Measurements from ENCODE around the gene NUP54. TPM values are rescaled to one million over a fixed set of nuclear protein-coding genes. Genes with fewer than 3 reads are reported as not detected.

Gene NUP54
- total RNA-seq, result 17.3 TPM
- long read RNA-seq, transcript NUP54-201 (12 exons, 2,367 nt), result major isoform, 10 of 14 reads
- long read RNA-seq, partial matches to known transcripts, result 0 of 14 reads
- long read RNA-seq, other reads (novel, unspliced or antisense), result 3 of 14 reads

- peak; percentile 95 for DNase-seq
- intact Hi-C loops (cut with micrococcal nuclease), result no loop called here
- ATAC-seq, result peak; percentile 99
Measured at GRCh38 chr4:76148142-76148865, at the start of gene NUP54. NUP54 (minus strand) TSS chr4:76148397; CDS start chr4:76148374, 23 bp downstream.

GRCh38 chr4:76197031-76197743, 49.0 kb upstream of the NUP54 start:
- no peak for ATAC-seq
- no peak for DNase-seq
- intact Hi-C loops (cut with micrococcal nuclease), result no loop called here

GRCh38 chr4:76196376-76196775, 48.2 kb upstream of the NUP54 start:
- ATAC-seq, result no peak
- intact Hi-C loops (cut with micrococcal nuclease), result no loop called here
- no peak for DNase-seq

GRCh38 chr4:76195326-76195725, 47.1 kb upstream of the NUP54 start:
- no peak for DNase-seq
- ATAC-seq, result no peak
- intact Hi-C loops (cut with micrococcal nuclease), result no loop called here

- intact Hi-C loops (cut with micrococcal nuclease), result no loop called here
- ATAC-seq (peak; percentile 72), DNase-seq (no peak)
Measured at GRCh38 chr4:76194325-76194724, 46.1 kb upstream of the NUP54 start.

- DNase-seq (no peak), ATAC-seq (no peak)
- intact Hi-C loops (cut with micrococcal nuclease), result no loop called here
Measured at GRCh38 chr4:76192236-76192635, 44.0 kb upstream of the NUP54 start.

GRCh38 chr4:76188557-76188956, 40.4 kb upstream of the NUP54 start:
- intact Hi-C loops (cut with micrococcal nuclease), result no loop called here
- no peak for DNase-seq
- ATAC-seq, result no peak

GRCh38 chr4:76188149-76188548, 40.0 kb upstream of the NUP54 start:
- ATAC-seq (no peak), DNase-seq (no peak)
- intact Hi-C loops (cut with micrococcal nuclease), result no loop called here

GRCh38 chr4:76187152-76187551, 39.0 kb upstream of the NUP54 start:
- ATAC-seq (peak; percentile 79), DNase-seq (no peak)
- intact Hi-C loops (cut with micrococcal nuclease), result no loop called here

- ATAC-seq, result no peak
- intact Hi-C loops (cut with micrococcal nuclease), result no loop called here
- no peak for DNase-seq
Measured at GRCh38 chr4:76182463-76182862, 34.3 kb upstream of the NUP54 start.

- DNase-seq (peak; percentile 92), ATAC-seq (peak; percentile 86)
- intact Hi-C loops (cut with micrococcal nuclease), result no loop called here
Measured at GRCh38 chr4:76179398-76180318, 31.5 kb upstream of the NUP54 start.

GRCh38 chr4:76178296-76178695, 30.1 kb upstream of the NUP54 start:
- intact Hi-C loops (cut with micrococcal nuclease), result no loop called here
- DNase-seq (no peak), ATAC-seq (peak; percentile 43)

GRCh38 chr4:76177709-76178108, 29.5 kb upstream of the NUP54 start:
- intact Hi-C loops (cut with micrococcal nuclease), result no loop called here
- DNase-seq (no peak), ATAC-seq (peak; percentile 63)

GRCh38 chr4:76175336-76175735, 27.1 kb upstream of the NUP54 start:
- no peak for DNase-seq
- intact Hi-C loops (cut with micrococcal nuclease), result no loop called here
- no peak for ATAC-seq

- DNase-seq, result no peak
- ATAC-seq, result no peak
- intact Hi-C loops (cut with micrococcal nuclease), result no loop called here
Measured at GRCh38 chr4:76174216-76174615, 26.0 kb upstream of the NUP54 start.

GRCh38 chr4:76168688-76169087, 20.5 kb upstream of the NUP54 start:
- ATAC-seq, result peak; percentile 43
- no peak for DNase-seq
- intact Hi-C loops (cut with micrococcal nuclease), result no loop called here

GRCh38 chr4:76166480-76166879, 18.3 kb upstream of the NUP54 start:
- intact Hi-C loops (cut with micrococcal nuclease), result no loop called here
- DNase-seq, result no peak
- peak; percentile 57 for ATAC-seq

- ATAC-seq, result no peak
- no peak for DNase-seq
- intact Hi-C loops (cut with micrococcal nuclease), result no loop called here
Measured at GRCh38 chr4:76160355-76160754, 12.2 kb upstream of the NUP54 start.

- intact Hi-C loops (cut with micrococcal nuclease), result no loop called here
- no peak for DNase-seq
- ATAC-seq, result no peak
Measured at GRCh38 chr4:76156635-76157034, 8.4 kb upstream of the NUP54 start.

- intact Hi-C loops (cut with micrococcal nuclease), result no loop called here
- DNase-seq (no peak), ATAC-seq (no peak)
Measured at GRCh38 chr4:76155979-76156378, 7.8 kb upstream of the NUP54 start.
